Ascending aorta (tissue), 2 donors: ENCODE measurements around the gene NUTF2. TPM values are rescaled to one million over a fixed set of nuclear protein-coding genes. Genes with fewer than 3 reads are reported as not detected.

Experiments used
- DNase-seq, 2 donors: peaks; one replicate each; pipeline ENCODE4 v3.0.0-alpha.2; 2019; ENCODE audit warnings: low spot score in 2 of 2
- H3K27ac ChIP-seq, 2 donors: fragments of 200-600 bp; sonication (generic); one replicate each; pipeline ENCODE4 v1.5.1; 2016 to 2017; ENCODE audit warnings: mild to moderate bottlenecking in 1 of 2
- H3K27me3 ChIP-seq: fragments of 200-600 bp; sonication (generic); one replicate; pipeline ENCODE4 v1.5.1; 2017
- H3K36me3 ChIP-seq, 2 donors: fragments of 200-600 bp; sonication (generic); one replicate each; pipeline ENCODE4 v1.5.1; 2016
- H3K4me1 ChIP-seq, 2 donors: fragments of 200-600 bp; sonication (generic); one replicate each; pipeline ENCODE4 v1.5.1; 2016 to 2017; ENCODE audit warnings: mild to moderate bottlenecking in 1 of 2
- H3K4me3 ChIP-seq, 2 donors: fragments of 200-600 bp; sonication (generic); one replicate each; pipeline ENCODE4 v1.5.1; 2016 to 2017; ENCODE audit warnings: mild to moderate bottlenecking in 1 of 2
- H3K9me3 ChIP-seq, 2 donors: fragments of 200-600 bp; sonication (generic); one replicate each; pipeline ENCODE4 v1.5.1; 2016
- intact Hi-C: fragments of 100-400 bp; cut with DNase I; formaldehyde crosslinking; loops from one replicate; pipeline ENCODE4 v1.15.1; 2023
- total RNA-seq: library from RNA; depleted of rRNA; stranded (reverse); fragments of >200 nt; gene quantifications from one replicate; pipeline ENCODE4 v1.1.0, GENCODE V29; 2016
- TF ChIP-seq, protein P1 (sequence below), 3 experiments: fragments of 200-600 bp in 2 of 3; fragments of 450-650 bp in 1 of 3; sonication (generic) in 2 of 3; IDR thresholded peaks; one replicate each; pipeline ENCODE4 v1.5.1; 2016 to 2019; ENCODE audit warnings: antibody characterized with exemption in 3 of 3, mild to moderate bottlenecking in 1 of 3, moderate library complexity in 1 of 3

Gene NUTF2
- total RNA-seq, 1 donor from 2014 or later, result 156 TPM

DNA sequence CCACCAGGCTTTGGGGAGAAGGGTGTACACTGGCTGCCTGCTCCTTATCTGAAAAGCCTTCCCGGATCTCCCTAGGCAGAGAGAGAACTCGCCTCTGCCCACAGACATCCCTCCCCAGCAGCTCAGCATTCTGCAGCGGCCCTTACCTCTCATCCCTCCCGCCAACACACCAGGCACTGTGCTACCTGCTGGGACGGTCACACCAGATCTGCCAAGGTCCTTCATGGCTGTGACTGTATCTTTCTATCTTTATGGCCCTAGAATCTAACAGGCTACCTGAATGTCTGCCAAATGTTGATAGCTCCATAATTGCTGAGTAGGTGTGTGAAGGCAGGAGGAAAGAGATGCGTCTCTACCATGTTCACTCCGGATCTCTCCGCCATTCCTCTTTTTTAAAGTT lies 32.2 kb upstream of the NUTF2 start:
- Histone ChIP-seq H3K27ac (no peak overlapping the region), H3K27me3 (no peaks in the 10 kb centered on the region), H3K4me1 (no peaks in the 10 kb centered on the region), H3K9me3 (no peaks in the 10 kb centered on the region), H3K36me3 (no peaks in the 10 kb centered on the region), H3K4me3 (no peak overlapping the region)
- intact Hi-C loops, result no loop called here
- TF ChIP-seq, protein P1, sequence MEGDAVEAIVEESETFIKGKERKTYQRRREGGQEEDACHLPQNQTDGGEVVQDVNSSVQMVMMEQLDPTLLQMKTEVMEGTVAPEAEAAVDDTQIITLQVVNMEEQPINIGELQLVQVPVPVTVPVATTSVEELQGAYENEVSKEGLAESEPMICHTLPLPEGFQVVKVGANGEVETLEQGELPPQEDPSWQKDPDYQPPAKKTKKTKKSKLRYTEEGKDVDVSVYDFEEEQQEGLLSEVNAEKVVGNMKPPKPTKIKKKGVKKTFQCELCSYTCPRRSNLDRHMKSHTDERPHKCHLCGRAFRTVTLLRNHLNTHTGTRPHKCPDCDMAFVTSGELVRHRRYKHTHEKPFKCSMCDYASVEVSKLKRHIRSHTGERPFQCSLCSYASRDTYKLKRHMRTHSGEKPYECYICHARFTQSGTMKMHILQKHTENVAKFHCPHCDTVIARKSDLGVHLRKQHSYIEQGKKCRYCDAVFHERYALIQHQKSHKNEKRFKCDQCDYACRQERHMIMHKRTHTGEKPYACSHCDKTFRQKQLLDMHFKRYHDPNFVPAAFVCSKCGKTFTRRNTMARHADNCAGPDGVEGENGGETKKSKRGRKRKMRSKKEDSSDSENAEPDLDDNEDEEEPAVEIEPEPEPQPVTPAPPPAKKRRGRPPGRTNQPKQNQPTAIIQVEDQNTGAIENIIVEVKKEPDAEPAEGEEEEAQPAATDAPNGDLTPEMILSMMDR (IDR thresholded peaks at IDR 0.05), result no peak
- no peak for DNase-seq

DNA sequence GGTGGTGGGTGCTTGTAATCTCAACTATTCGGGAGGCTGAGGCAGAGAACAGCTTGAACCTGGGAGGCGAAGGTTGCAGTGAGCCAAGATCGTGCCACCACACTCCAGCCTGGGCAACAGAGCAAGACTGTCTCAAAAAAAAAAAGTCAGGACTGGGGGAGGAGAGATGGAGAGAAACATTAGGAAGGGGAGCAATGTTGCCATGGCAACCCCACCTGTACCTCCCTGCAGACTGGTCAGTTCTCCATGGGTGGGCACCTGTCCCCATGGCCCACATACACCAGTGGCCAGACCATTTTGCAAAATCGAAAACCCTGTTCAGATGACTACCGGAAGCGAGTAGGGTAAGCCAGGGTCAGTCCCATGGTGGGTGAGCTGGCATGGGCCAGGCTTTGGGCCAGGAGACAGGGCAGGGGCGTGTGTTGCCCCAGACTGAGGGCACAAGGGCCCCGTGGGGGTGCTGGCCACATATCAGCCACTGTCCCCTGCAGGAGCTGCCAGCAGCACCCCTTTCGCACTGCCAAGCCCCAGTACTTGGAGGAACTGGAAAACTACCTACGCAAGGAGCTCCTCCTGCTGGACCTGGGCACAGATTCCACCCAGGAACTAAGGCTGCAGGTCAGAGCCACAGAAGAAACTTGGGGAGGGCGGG lies 26.0 kb upstream of the NUTF2 start:
- H3K27ac ChIP-seq, result no peak overlapping the region
- TF ChIP-seq, protein P1 (IDR thresholded peaks at IDR 0.05), result no peak
- H3K27me3 ChIP-seq, result no peaks in the 10 kb centered on the region
- no peaks in the 10 kb centered on the region for H3K9me3 ChIP-seq
- intact Hi-C loops, result no loop called here
- no peaks in the 10 kb centered on the region for H3K4me1 ChIP-seq
- H3K4me3 ChIP-seq, result no peak overlapping the region
- no peak for DNase-seq
- H3K36me3 ChIP-seq, result no peaks in the 10 kb centered on the region

DNA sequence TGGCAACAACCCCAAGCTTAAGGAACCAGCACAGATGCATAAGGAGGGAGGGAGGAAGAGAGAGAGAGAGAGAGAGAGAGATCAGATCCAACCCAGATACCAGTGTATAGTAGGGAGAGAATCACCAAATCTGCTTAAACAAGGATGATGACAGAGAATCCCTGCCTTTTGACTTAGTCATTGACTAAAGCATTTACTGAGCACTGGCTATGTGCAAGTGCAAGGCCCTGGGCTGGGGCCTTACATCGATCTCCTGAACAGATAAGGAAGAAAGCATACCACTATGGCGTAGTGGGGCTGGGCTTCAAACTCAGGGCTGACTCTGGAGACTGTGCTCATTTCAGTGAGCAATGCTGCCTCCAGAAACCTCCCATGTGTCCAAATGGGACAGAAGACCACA lies 24.2 kb upstream of the NUTF2 start:
- H3K27ac ChIP-seq, result no peak overlapping the region
- no peak for DNase-seq
- no peaks in the 10 kb centered on the region for H3K27me3 ChIP-seq
- H3K4me1 ChIP-seq, result no peaks in the 10 kb centered on the region
- no peaks in the 10 kb centered on the region for H3K9me3 ChIP-seq
- peaks cover 5 to 6% of the 10 kb centered on the region in 2 donors for H3K36me3 ChIP-seq
- intact Hi-C loops, result no loop called here
- TF ChIP-seq, protein P1 (IDR thresholded peaks at IDR 0.05), result no peak
- no peak overlapping the region for H3K4me3 ChIP-seq

- intact Hi-C loops, result no loop called here
- H3K4me3 ChIP-seq, result no peak overlapping the region
- H3K9me3 ChIP-seq, result no peaks in the 10 kb centered on the region
- H3K4me1 ChIP-seq, result no peaks in the 10 kb centered on the region
- H3K27ac ChIP-seq, result no peak overlapping the region
- no peaks in the 10 kb centered on the region for H3K27me3 ChIP-seq
- no peak for DNase-seq
- TF ChIP-seq, protein P1 (IDR thresholded peaks at IDR 0.05), result no peak
- peaks cover 24 to 28% of the 10 kb centered on the region in 2 donors for H3K36me3 ChIP-seq
Measured at GRCh38 chr16:67825119-67825518, 21.6 kb upstream of the NUTF2 start.

DNA sequence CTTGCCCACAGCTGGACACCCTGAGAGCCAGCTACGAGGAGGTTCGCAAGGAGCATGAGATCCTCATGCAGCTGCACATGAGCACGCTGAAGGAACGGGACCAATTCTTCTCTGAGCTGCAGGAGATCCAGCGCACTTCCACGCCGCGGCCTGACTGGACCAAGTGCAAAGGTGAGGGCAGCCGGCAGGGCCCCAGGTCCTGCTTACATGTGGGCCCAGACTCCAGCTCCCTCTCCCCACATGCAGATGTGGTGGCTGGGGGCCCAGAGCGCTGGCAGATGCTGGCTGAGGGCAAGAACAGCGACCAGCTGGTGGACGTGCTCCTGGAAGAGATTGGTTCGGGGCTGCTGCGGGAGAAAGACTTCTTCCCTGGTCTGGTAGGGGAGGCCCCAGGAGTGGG lies 20.8 kb upstream of the NUTF2 start:
- no peaks in the 10 kb centered on the region for H3K27me3 ChIP-seq
- TF ChIP-seq, protein P1 (IDR thresholded peaks at IDR 0.05), result no peak
- intact Hi-C loops, result no loop called here
- no peaks in the 10 kb centered on the region for H3K4me1 ChIP-seq
- DNase-seq, result no peak
- no peaks in the 10 kb centered on the region for H3K9me3 ChIP-seq
- H3K4me3 ChIP-seq, result no peak overlapping the region
- peaks cover 32 to 35% of the 10 kb centered on the region in 2 donors for H3K36me3 ChIP-seq
- no peak overlapping the region for H3K27ac ChIP-seq

DNA sequence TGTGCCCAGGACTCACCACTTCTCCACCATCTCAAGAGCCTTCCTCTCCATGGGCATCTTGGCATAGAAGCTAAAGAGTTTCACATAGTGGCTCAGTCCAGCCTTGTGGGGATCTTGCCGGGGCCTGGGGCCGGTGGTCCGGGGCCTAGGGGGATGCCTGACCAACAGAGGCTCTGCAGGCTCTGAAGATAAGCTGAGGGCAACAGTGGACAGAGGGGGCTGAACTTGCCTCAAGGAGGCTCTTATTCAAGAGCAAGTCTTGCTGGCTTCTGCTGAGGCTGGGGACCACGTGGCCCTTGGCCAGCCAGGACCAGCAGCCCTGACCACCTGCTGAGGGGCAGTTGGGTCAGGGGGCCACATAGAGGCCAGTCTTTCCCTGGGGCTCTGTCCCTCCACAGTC lies 18.1 kb upstream of the NUTF2 start:
- Histone ChIP-seq H3K9me3 (no peaks in the 10 kb centered on the region), H3K4me3 (no peak overlapping the region), H3K27me3 (no peaks in the 10 kb centered on the region), H3K27ac (no peak overlapping the region), H3K36me3 (peaks cover 45 to 48% of the 10 kb centered on the region in 2 donors), H3K4me1 (peaks cover 0 to 4% of the 10 kb centered on the region in 2 donors)
- TF ChIP-seq, protein P1 (IDR thresholded peaks at IDR 0.05), result no peak
- DNase-seq, result no peak
- intact Hi-C loops, result no loop called here
